Calu3 (cell line): ENCODE results near the gene MBD1. TPM values are rescaled to one million over a fixed set of nuclear protein-coding genes. Genes with fewer than 3 reads are reported as not detected.

Experiments used
- BruUV-seq: library from RNA; stranded (reverse); fragments of 400-500 nt; replicated peaks from 2 replicates; lab custom pipeline; 2021; lab: Mats Ljungman, UMichigan
- CTCF ChIA-PET: fragments of 300-600 bp; sonication (Branson Sonifier 250); formaldehyde crosslinking; loops from one replicate; lab custom pipeline; 2022; ENCODE audit warnings: antibody characterized with exemption; lab: Charles Lee
- DNase-seq: peaks from one replicate; pipeline ENCODE4 v3.0.0; 2022
- H3K27ac Mint-ChIP-seq: one replicate; pipeline ENCODE4 v1.8.0; 2022; ENCODE audit warnings: mixed read lengths; ENCODE audit not compliant: unreplicated experiment
- H3K27me3 Mint-ChIP-seq: one replicate; pipeline ENCODE4 v1.8.0; 2022; ENCODE audit warnings: mixed read lengths; ENCODE audit not compliant: unreplicated experiment
- H3K36me3 Mint-ChIP-seq: one replicate; pipeline ENCODE4 v1.8.0; 2022; ENCODE audit warnings: mild to moderate bottlenecking, moderate library complexity, mixed read lengths; ENCODE audit not compliant: insufficient read depth, unreplicated experiment
- H3K4me1 Mint-ChIP-seq: one replicate; pipeline ENCODE4 v1.8.0; 2022; ENCODE audit warnings: mild to moderate bottlenecking, low read depth, mixed read lengths; ENCODE audit not compliant: unreplicated experiment
- H3K4me3 Mint-ChIP-seq: one replicate; pipeline ENCODE4 v1.8.0; 2022; ENCODE audit warnings: mild to moderate bottlenecking, low read depth, moderate library complexity, mixed read lengths; ENCODE audit not compliant: unreplicated experiment
- H3K9me3 Mint-ChIP-seq: one replicate; pipeline ENCODE4 v1.8.0; 2022; ENCODE audit warnings: low read depth, mixed read lengths; ENCODE audit not compliant: unreplicated experiment
- CTCF ChIP-seq: fragments of 200-600 bp; IDR thresholded peaks from one replicate; pipeline ENCODE4 v1.8.0; 2022; ENCODE audit warnings: antibody characterized with exemption; ENCODE audit not compliant: unreplicated experiment
- intact Hi-C: fragments of 100-400 bp; cut with micrococcal nuclease; formaldehyde crosslinking; loops from one replicate; pipeline ENCODE4 v1.10.0; 2022; ENCODE audit not compliant: unreplicated experiment
- total RNA-seq: library from RNA; stranded (reverse); gene quantifications from 2 replicates; pipeline ENCODE4 v1.2.3, GENCODE V29; 2022

The MBD1 gene
- total RNA-seq, 1 experiment from 2014 or later, result 70.5 TPM

- CTCF ChIA-PET, result interaction anchor here (0.7 to 1.0 kb wide), 2 partner anchors 13 to 49 kb away, joined by 4 to 5 read pairs; partner anchors contain the start of gene MBD1
- intact Hi-C loops, result loop anchor here (5.0 kb wide), 1 partner anchor 51 kb away; no protein-coding TSS in a partner anchor
- peak; percentile 89 for TF ChIP-seq CTCF
- H3K9me3 Mint-ChIP-seq, result no peaks in the 10 kb centered on the region
- BruUV-seq, result TSS peak; percentile 12
- H3K27ac Mint-ChIP-seq, result peak overlapping the region; percentile 24
- peaks cover 20% of the 10 kb centered on the region for H3K4me1 Mint-ChIP-seq
- DNase-seq, result peak; percentile 93
- peaks cover 41% of the 10 kb centered on the region for H3K36me3 Mint-ChIP-seq
- H3K27me3 Mint-ChIP-seq, result no peaks in the 10 kb centered on the region
- peak overlapping the region; percentile 71 for H3K4me3 Mint-ChIP-seq
Observed at GRCh38 chr18:50268022-50268747, 13.1 kb downstream of the MBD1 start.

DNA sequence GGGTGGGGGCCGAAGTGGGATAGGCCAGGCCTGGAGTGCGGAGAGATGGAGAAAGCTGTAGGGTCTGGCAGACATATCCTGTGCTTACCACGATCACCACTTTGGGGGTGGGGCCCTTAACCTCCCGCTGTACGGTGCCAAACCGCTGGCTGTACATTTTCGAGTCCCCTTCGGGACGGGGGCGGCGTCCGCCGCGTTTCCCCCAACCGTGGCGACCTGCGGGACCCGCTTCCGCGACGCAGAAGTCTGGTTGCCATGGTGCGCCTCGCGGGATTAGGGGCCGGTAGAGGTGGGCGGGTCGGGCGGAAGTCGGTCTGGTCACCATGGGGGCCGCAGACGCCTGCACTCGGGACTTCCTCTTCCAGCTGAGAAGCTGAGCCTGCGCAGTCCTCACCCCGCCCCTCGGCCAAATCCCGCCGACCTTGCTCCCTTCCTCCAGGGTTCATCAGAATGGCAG, 15.0 kb downstream of the MBD1 start, which contains the start of gene CFAP53:
CFAP53 (minus strand) TSS at position 248 of the 457 bp plus-strand sequence; CDS start at position 157, 91 bp downstream.
- no TSS peak for BruUV-seq
- Mint-ChIP-seq H3K27ac (peak within 1 kb of the TSS; percentile 80), H3K36me3 (peaks cover 32% of the 10 kb centered on the region), H3K27me3 (no peaks in the 10 kb centered on the region), H3K9me3 (no peaks in the 10 kb centered on the region), H3K4me1 (peaks cover 20% of the 10 kb centered on the region), H3K4me3 (peak within 1 kb of the TSS; percentile 89)
- no peak for TF ChIP-seq CTCF
- CTCF ChIA-PET, result interaction anchor here (1.0 to 1.2 kb wide), 3 partner anchors 15 to 91 kb away, joined by 3 to 6 read pairs (median 4); partner anchors contain the start of gene MBD1
- intact Hi-C loops, result loop anchor here (5.0 kb wide), 1 partner anchor 49 kb away; no protein-coding TSS in a partner anchor
- DNase-seq, result peak; percentile 92

GRCh38 chr18:50262977-50263376, 18.3 kb downstream of the MBD1 start:
- DNase-seq, result no peak
- Mint-ChIP-seq H3K4me3 (no peak overlapping the region), H3K4me1 (peaks cover 17% of the 10 kb centered on the region), H3K9me3 (peaks cover 3% of the 10 kb centered on the region), H3K27me3 (no peaks in the 10 kb centered on the region), H3K36me3 (peaks cover 23% of the 10 kb centered on the region), H3K27ac (no peak overlapping the region)
- TF ChIP-seq CTCF, result no peak
- intact Hi-C loops, result no loop called here
- no TSS peak for BruUV-seq
- CTCF ChIA-PET, result no interaction called here

GRCh38 chr18:50250935-50251334, 30.4 kb downstream of the MBD1 start:
- no peak for DNase-seq
- TF ChIP-seq CTCF, result no peak
- no peak overlapping the region for H3K27ac Mint-ChIP-seq
- H3K27me3 Mint-ChIP-seq, result no peaks in the 10 kb centered on the region
- CTCF ChIA-PET, result no interaction called here
- no peaks in the 10 kb centered on the region for H3K9me3 Mint-ChIP-seq
- no peaks in the 10 kb centered on the region for H3K4me1 Mint-ChIP-seq
- intact Hi-C loops, result no loop called here
- no peaks in the 10 kb centered on the region for H3K36me3 Mint-ChIP-seq
- no TSS peak for BruUV-seq
- H3K4me3 Mint-ChIP-seq, result no peak overlapping the region
